IMR-90 (cell line): ENCODE data around the gene ADM2. TPM values are rescaled to one million over a fixed set of nuclear protein-coding genes. Genes with fewer than 3 reads are reported as not detected.

ENCODE experiments used
- ATAC-seq: fragments of 200-7000 bp; cut with Tn5 transposase; 2 replicates; pipeline ENCODE4 v1.9.1; 2020; ENCODE audit warnings: low read depth, mild to moderate bottlenecking, moderate library complexity
- BruUV-seq: library from RNA; stranded (reverse); fragments of 400-500 nt; replicated peaks from 2 replicates; lab custom pipeline; 2021; lab: Mats Ljungman, UMichigan
- CTCF ChIA-PET: fragments of 300-600 bp; formaldehyde crosslinking; extraction: SDS; loops from one replicate; lab custom pipeline; 2021; ENCODE audit warnings: antibody characterized with exemption; lab: Yijun Ruan, JAX
- POLR2A ChIA-PET: fragments of 300-600 bp; sonication (Branson Sonifier 250); formaldehyde crosslinking; loops from one replicate; lab custom pipeline; 2022; ENCODE audit warnings: antibody characterized with exemption; ENCODE audit not compliant: unreplicated experiment; lab: Charles Lee
- DNase-seq: peaks from one replicate; pipeline ENCODE4 v3.0.0; 2013
- H2AFZ ChIP-seq: replicated peaks from 2 replicates; pipeline ENCODE3; 2013; ENCODE audit warnings: low read length, mild to moderate bottlenecking; ENCODE audit not compliant: poor library complexity
- H2AK5ac ChIP-seq: 2 replicates; pipeline ENCODE4 v1.6.1; 2013; ENCODE audit warnings: low read depth, low read length, inconsistent platforms
- H2AK9ac ChIP-seq: replicated peaks from 2 replicates; pipeline ENCODE3; 2013; ENCODE audit warnings: mild to moderate bottlenecking, low read depth, low read length, moderate library complexity; ENCODE audit not compliant: poor library complexity
- H2BK120ac ChIP-seq: 2 replicates; pipeline ENCODE4 v1.6.1; 2013; ENCODE audit warnings: low read depth, low read length, inconsistent platforms
- H2BK15ac ChIP-seq: 3 replicates; pipeline ENCODE4 v1.6.1; 2013; ENCODE audit warnings: low read depth, low read length, inconsistent platforms
- H2BK20ac ChIP-seq: 2 replicates; pipeline ENCODE4 v1.6.1; 2013; ENCODE audit warnings: low read depth, mild to moderate bottlenecking, inconsistent platforms, low read length, moderate library complexity
- H2BK5ac ChIP-seq: 2 replicates; pipeline ENCODE4 v1.6.1; 2013; ENCODE audit warnings: mild to moderate bottlenecking, low read depth, low read length, inconsistent platforms; ENCODE audit not compliant: poor library complexity, severe bottlenecking
- H3K14ac ChIP-seq: replicated peaks from 2 replicates; pipeline ENCODE4 v1.6.1; 2013; ENCODE audit warnings: low read depth, low read length, inconsistent platforms
- H3K18ac ChIP-seq: 2 replicates; pipeline ENCODE4 v1.6.1; 2013; ENCODE audit warnings: low read depth, low read length, control low read depth
- H3K23ac ChIP-seq: 2 replicates; pipeline ENCODE4 v1.6.1; 2013; ENCODE audit warnings: low read depth, low read length, inconsistent platforms
- H3K27ac ChIP-seq: 2 replicates; pipeline ENCODE4 v1.5.1; 2013; ENCODE audit warnings: mild to moderate bottlenecking, control low read depth, low read length; ENCODE audit not compliant: insufficient read depth
- H3K27me3 ChIP-seq: 2 replicates; pipeline ENCODE4 v1.6.1; 2013; ENCODE audit warnings: low read length; ENCODE audit not compliant: control insufficient read depth, insufficient read depth
- H3K36me3 ChIP-seq: 2 replicates; pipeline ENCODE4 v1.6.1; 2013; ENCODE audit warnings: low read length, mixed read lengths; ENCODE audit not compliant: control insufficient read depth, insufficient read depth
- H3K4ac ChIP-seq: 2 replicates; pipeline ENCODE4 v1.6.1; 2013; ENCODE audit warnings: low read depth, low read length, inconsistent platforms
- H3K4me1 ChIP-seq: 2 replicates; pipeline ENCODE4 v1.6.1; 2013; ENCODE audit warnings: low read length, mixed read lengths; ENCODE audit not compliant: control insufficient read depth, insufficient read depth
- H3K4me2 ChIP-seq: 2 replicates; pipeline ENCODE4 v1.6.1; 2013; ENCODE audit warnings: low read depth, mild to moderate bottlenecking, control low read depth, low read length, moderate library complexity
- H3K4me3 ChIP-seq: 2 replicates; pipeline ENCODE4 v1.5.1; 2013; ENCODE audit warnings: low read depth, mild to moderate bottlenecking, control low read depth, low read length, moderate library complexity; ENCODE audit not compliant: insufficient read depth
- H3K56ac ChIP-seq: 2 replicates; pipeline ENCODE4 v1.6.1; 2013; ENCODE audit warnings: low read length, inconsistent platforms; ENCODE audit not compliant: insufficient read depth; ENCODE audit errors: extremely low read depth
- H3K79me1 ChIP-seq, 2 experiments: 2 replicates each; pipeline ENCODE4 v1.6.1; 2013; ENCODE audit warnings: low read length in 2 of 2, inconsistent platforms in 1 of 2, low read depth in 1 of 2
- H3K9ac ChIP-seq: 2 replicates; pipeline ENCODE4 v1.6.1; 2013; ENCODE audit warnings: low read depth, low read length, control low read depth
- H3K9me1 ChIP-seq: 2 replicates; pipeline ENCODE4 v1.6.1; 2013; ENCODE audit warnings: low read length, inconsistent platforms; ENCODE audit not compliant: insufficient read depth
- H3K9me3 ChIP-seq: 2 replicates; pipeline ENCODE4 v1.6.1; 2013; ENCODE audit warnings: low read length; ENCODE audit not compliant: control insufficient read depth, insufficient read depth
- H4K20me1 ChIP-seq: 2 replicates; pipeline ENCODE4 v1.6.1; 2013; ENCODE audit warnings: low read length, inconsistent platforms; ENCODE audit not compliant: insufficient read depth
- H4K5ac ChIP-seq: 2 replicates; pipeline ENCODE4 v1.6.1; 2013; ENCODE audit warnings: mild to moderate bottlenecking, low read depth, low read length, control low read depth
- H4K8ac ChIP-seq, 2 experiments: 2 replicates each; pipeline ENCODE4 v1.6.1; 2013; ENCODE audit warnings: low read depth in 2 of 2, low read length in 2 of 2, control low read depth in 1 of 2, inconsistent platforms in 1 of 2
- H4K91ac ChIP-seq: 2 replicates; pipeline ENCODE4 v1.6.1; 2013; ENCODE audit warnings: low read depth, low read length, inconsistent platforms; ENCODE audit not compliant: insufficient read depth
- CHD1 ChIP-seq: IDR thresholded peaks from 2 replicates; pipeline ENCODE4 v1.6.1; 2012; ENCODE audit warnings: low read depth, low read length, improper control_type of control experiment
- MXI1 ChIP-seq: IDR thresholded peaks from 2 replicates; pipeline ENCODE4 v1.6.1; 2012; ENCODE audit warnings: low read depth, mild to moderate bottlenecking, low read length, moderate library complexity, borderline replicate concordance
- RAD21 ChIP-seq: IDR thresholded peaks from 2 replicates; pipeline ENCODE4 v1.6.1; 2012; ENCODE audit warnings: low read length, improper control_type of control experiment
- RFX5 ChIP-seq: IDR thresholded peaks from 2 replicates; pipeline ENCODE4 v1.8.0; 2012; ENCODE audit warnings: low read depth, mild to moderate bottlenecking, low read length, moderate library complexity
- WGBS, 2 experiments: methylation state at CpG; one replicate each; pipeline versions ENCODE4 v1.1.5 to v1.1.7; 2013; ENCODE audit warnings: missing lambda C conversion rate in 2 of 2; ENCODE audit not compliant: insufficient read length in 1 of 2; ENCODE audit errors: extremely low coverage in 2 of 2; 5-methylcytosine and 5-hydroxymethylcytosine counted together
- dilution Hi-C: fragments of 300-500 bp; cut with HindIII; formaldehyde crosslinking; loops from one replicate; pipeline ENCODE4 v1.14.3; 2018; ENCODE audit warnings: low sequenced_read_pairs; ENCODE audit not compliant: unreplicated experiment
- in situ Hi-C: fragments of 300-500 bp; cut with MboI; formaldehyde crosslinking; loops from 3 replicates; pipeline ENCODE4 v1.14.3; 2019; ENCODE audit warnings: low sequenced_read_pairs, inconsistent platforms, mixed read lengths
- intact Hi-C: fragments of 100-400 bp; cut with micrococcal nuclease; formaldehyde crosslinking; loops from 2 replicates; pipeline ENCODE4 v1.10.0; 2022
- polyA plus RNA-seq, 3 experiments: library from polyadenylated mRNA; depleted of rRNA; stranded (reverse); fragments of >200 nt; gene quantifications; 2 replicates each; pipeline ENCODE4 v1.2.3, GENCODE V29; 2012; ENCODE audit warnings: low replicate concordance in 1 of 3
- total RNA-seq: library from RNA; depleted of rRNA; stranded (reverse); fragments of >200 nt; gene quantifications from 2 replicates; pipeline ENCODE4 v1.2.3, GENCODE V29; 2012

ADM2 gene
- total and polyA plus RNA-seq, 2 of the 4 experiments (the other 2 are of a cell fraction), result 0.18 to 2.3 TPM

- ATAC-seq, result no peak
- Histone ChIP-seq H3K4ac (no peak overlapping the region), H3K9me3 (no peaks in the 10 kb centered on the region), H4K8ac (no peak overlapping the region), H2BK5ac (no peak overlapping the region), H3K36me3 (peaks cover 31% of the 10 kb centered on the region), H3K27ac (no peak overlapping the region), H2AK9ac (no peak overlapping the region), H2BK120ac (no peak overlapping the region), H2AFZ (no peak overlapping the region), H3K56ac (no peak overlapping the region), H3K9me1 (peaks cover 3% of the 10 kb centered on the region; the same call in 1 of the 2 replicates), H3K9ac (no peak overlapping the region), H2BK15ac (no peak overlapping the region), H2BK20ac (no peak overlapping the region), H3K4me1 (no peaks in the 10 kb centered on the region), H3K14ac (no peak overlapping the region), H4K5ac (no peak overlapping the region), H3K4me2 (no peak overlapping the region), H4K20me1 (peaks cover 4% of the 10 kb centered on the region), H4K91ac (no peak overlapping the region), H3K4me3 (no peak overlapping the region), H3K79me1 (peaks cover 30 to 41% of the 10 kb centered on the region in 2 experiments), H3K23ac (no peak overlapping the region), H3K18ac (no peak overlapping the region), H2AK5ac (no peak overlapping the region), H3K27me3 (no peaks in the 10 kb centered on the region)
- in situ Hi-C loops (no loop called here), dilution Hi-C loops (no loop called here), intact Hi-C loops (no loop called here)
- CTCF ChIA-PET, result no interaction called here
- TF ChIP-seq RAD21 (no peak), CHD1 (no peak), RFX5 (no peak), MXI1 (no peak)
- BruUV-seq, result no TSS peak
- no peak for DNase-seq
- POLR2A ChIA-PET, result no interaction called here
- WGBS, 2 experiments, result 79% methylated on average over 3 of the region's 16 CpGs; no CpG with 5 or more reads in 1 of the 2 experiments
These were observed 35.5 kb downstream of the ADM2 start for GRCh38 chr22:50516891-50517290.
